DOHH2 (cell line): ENCODE data around the gene TNFAIP2.

ENCODE experiments used
- H3F3A ChIP-seq: fragments of 200-600 bp; sonication (generic), shearing (Covaris generic); 2 replicates; pipeline ENCODE4 v1.6.0; 2016; ENCODE audit warnings: antibody characterized with exemption, mild to moderate bottlenecking; ENCODE audit not compliant: control insufficient read depth, insufficient read depth
- H3K27ac ChIP-seq: fragments of 200-600 bp; sonication (generic); 2 replicates; pipeline ENCODE4 v1.5.1; 2014; ENCODE audit warnings: low read depth, mild to moderate bottlenecking, low read length, moderate library complexity
- H3K27me3 ChIP-seq: fragments of 200-600 bp; sonication (generic); 2 replicates; pipeline ENCODE4 v1.6.1; 2014; ENCODE audit warnings: mild to moderate bottlenecking, low read length, mixed read lengths; ENCODE audit not compliant: control insufficient read depth
- H3K36me3 ChIP-seq: fragments of 200-600 bp; sonication (generic); 2 replicates; pipeline ENCODE4 v1.6.1; 2014; ENCODE audit warnings: mild to moderate bottlenecking, low read length, moderate library complexity, mixed read lengths; ENCODE audit not compliant: control insufficient read depth
- H3K4me1 ChIP-seq: fragments of 200-600 bp; sonication (generic); 2 replicates; pipeline ENCODE4 v1.6.1; 2014; ENCODE audit warnings: mild to moderate bottlenecking, low read length, mixed read lengths; ENCODE audit not compliant: control insufficient read depth
- H3K4me2 ChIP-seq: fragments of 200-600 bp; sonication (generic); 2 replicates; pipeline ENCODE4 v1.6.0; 2014; ENCODE audit warnings: mild to moderate bottlenecking, low read length, moderate library complexity
- H3K4me3 ChIP-seq: fragments of 200-600 bp; sonication (generic); 2 replicates; pipeline ENCODE4 v1.5.1; 2014; ENCODE audit warnings: mild to moderate bottlenecking, low read length, mixed read lengths
- H3K79me2 ChIP-seq: fragments of 200-600 bp; sonication (generic); 2 replicates; pipeline ENCODE4 v1.6.1; 2014; ENCODE audit warnings: mild to moderate bottlenecking, low read length, mixed read lengths; ENCODE audit not compliant: control insufficient read depth
- H3K9me2 ChIP-seq: fragments of 200-600 bp; sonication (generic); replicated peaks from 2 replicates; pipeline ENCODE4 v1.6.1; 2014; ENCODE audit warnings: mild to moderate bottlenecking, low read length, mixed read lengths; ENCODE audit not compliant: control insufficient read depth
- H3K9me3 ChIP-seq: fragments of 200-600 bp; sonication (generic); 2 replicates; pipeline ENCODE4 v1.6.1; 2014; ENCODE audit warnings: antibody characterized with exemption, low read length, mixed read lengths; ENCODE audit not compliant: control insufficient read depth, insufficient read depth
- H4K20me1 ChIP-seq: fragments of 200-600 bp; sonication (generic); 2 replicates; pipeline ENCODE4 v1.6.0; 2014; ENCODE audit warnings: low read depth, mild to moderate bottlenecking, antibody characterized with exemption, low read length, moderate library complexity; ENCODE audit not compliant: control insufficient read depth, insufficient read depth
- EZH2phosphoT487 ChIP-seq: fragments of 200-600 bp; sonication (generic); IDR thresholded peaks from 2 replicates; pipeline ENCODE4 v1.6.1; 2017; ENCODE audit warnings: borderline replicate concordance, mild to moderate bottlenecking, antibody characterized with exemption, low read length, moderate library complexity, mixed read lengths
- TF ChIP-seq, protein P1 (sequence below): fragments of 200-600 bp; sonication (generic); IDR thresholded peaks from one replicate; pipeline ENCODE4 v1.5.1; 2014; ENCODE audit warnings: antibody characterized with exemption, mild to moderate bottlenecking, low read depth, low read length; ENCODE audit not compliant: poor library complexity, severe bottlenecking

Gene TNFAIP2

DNA sequence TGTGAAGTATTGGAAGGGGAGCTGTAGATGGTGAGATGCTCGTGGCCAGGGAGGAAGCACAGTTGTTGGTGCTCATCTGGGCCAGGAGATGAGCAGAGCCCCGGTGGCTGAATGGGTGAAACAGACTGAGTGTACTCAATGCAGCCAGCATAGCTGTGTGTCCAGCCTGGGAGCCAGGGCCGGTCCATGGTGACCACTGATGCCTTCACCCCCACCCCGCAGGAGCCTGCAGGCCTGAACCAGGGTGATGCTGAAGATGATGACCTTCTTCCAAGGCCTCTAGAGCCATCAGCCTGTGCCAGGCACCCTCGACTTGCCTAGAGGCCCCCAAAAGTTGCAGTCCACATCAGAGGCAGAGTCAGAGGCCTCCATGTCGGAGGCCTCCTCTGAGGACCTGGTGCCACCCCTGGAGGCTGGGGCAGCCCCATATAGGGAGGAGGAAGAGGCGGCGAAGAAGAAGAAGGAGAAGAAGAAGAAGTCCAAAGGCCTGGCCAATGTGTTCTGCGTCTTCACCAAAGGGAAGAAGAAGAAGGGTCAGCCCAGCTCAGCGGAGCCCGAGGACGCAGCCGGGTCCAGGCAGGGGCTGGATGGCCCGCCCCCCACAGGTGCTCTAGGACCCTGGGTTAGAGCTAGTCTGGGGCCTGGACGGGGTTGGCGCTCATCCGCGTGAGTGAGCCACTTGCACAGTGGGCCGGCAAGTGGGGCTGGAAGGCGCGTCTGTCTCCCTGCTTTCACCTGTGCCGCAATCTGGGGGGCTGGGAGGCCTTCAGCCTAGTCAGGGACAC lies 3.0 kb downstream of the TNFAIP2 start:
- H3K9me3 ChIP-seq = no peaks in the 10 kb centered on the region
- H3K36me3 ChIP-seq = no peaks in the 10 kb centered on the region
- H3K79me2 ChIP-seq = peaks cover 5% of the 10 kb centered on the region; the same call in 1 of the 2 replicates
- no peak overlapping the region for H3K27ac ChIP-seq
- peaks cover 7% of the 10 kb centered on the region for H3K27me3 ChIP-seq
- no peak overlapping the region for H3K4me3 ChIP-seq
- 0 out of 2 replicates have a peak, but pooled peaks cover 4% of the 10 kb centered on the region for H4K20me1 ChIP-seq
- H3F3A ChIP-seq = peaks cover 10% of the 10 kb centered on the region
- H3K4me2 ChIP-seq = no peak overlapping the region
- H3K9me2 ChIP-seq = no peaks in the 10 kb centered on the region
- H3K4me1 ChIP-seq = peaks cover 34% of the 10 kb centered on the region
- TF ChIP-seq, protein P1, sequence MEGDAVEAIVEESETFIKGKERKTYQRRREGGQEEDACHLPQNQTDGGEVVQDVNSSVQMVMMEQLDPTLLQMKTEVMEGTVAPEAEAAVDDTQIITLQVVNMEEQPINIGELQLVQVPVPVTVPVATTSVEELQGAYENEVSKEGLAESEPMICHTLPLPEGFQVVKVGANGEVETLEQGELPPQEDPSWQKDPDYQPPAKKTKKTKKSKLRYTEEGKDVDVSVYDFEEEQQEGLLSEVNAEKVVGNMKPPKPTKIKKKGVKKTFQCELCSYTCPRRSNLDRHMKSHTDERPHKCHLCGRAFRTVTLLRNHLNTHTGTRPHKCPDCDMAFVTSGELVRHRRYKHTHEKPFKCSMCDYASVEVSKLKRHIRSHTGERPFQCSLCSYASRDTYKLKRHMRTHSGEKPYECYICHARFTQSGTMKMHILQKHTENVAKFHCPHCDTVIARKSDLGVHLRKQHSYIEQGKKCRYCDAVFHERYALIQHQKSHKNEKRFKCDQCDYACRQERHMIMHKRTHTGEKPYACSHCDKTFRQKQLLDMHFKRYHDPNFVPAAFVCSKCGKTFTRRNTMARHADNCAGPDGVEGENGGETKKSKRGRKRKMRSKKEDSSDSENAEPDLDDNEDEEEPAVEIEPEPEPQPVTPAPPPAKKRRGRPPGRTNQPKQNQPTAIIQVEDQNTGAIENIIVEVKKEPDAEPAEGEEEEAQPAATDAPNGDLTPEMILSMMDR = no peak
- TF ChIP-seq EZH2phosphoT487 = no peak

DNA sequence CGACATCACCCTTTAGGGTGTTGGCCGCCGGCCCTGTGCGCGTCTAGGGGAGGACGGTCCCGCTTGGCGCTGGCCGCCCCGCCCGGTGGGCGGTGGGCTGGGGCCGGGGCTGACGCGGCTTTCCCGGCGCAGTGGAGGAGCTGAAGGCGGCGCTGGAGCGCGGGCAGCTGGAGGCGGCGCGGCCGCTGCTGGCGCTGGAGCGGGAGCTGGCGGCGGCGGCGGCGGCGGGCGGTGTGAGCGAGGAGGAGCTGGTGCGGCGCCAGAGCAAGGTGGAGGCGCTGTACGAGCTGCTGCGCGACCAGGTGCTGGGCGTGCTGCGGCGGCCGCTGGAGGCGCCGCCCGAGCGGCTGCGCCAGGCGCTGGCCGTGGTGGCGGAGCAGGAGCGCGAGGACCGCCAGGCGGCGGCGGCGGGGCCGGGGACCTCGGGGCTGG lies 3.6 kb downstream of the TNFAIP2 start:
- Histone ChIP-seq H3K27ac (no peak overlapping the region), H3K79me2 (peaks cover 5% of the 10 kb centered on the region; the same call in 1 of the 2 replicates), H3F3A (peaks cover 6% of the 10 kb centered on the region; the same call in 1 of the 2 replicates), H3K9me2 (no peaks in the 10 kb centered on the region), H3K4me2 (no peak overlapping the region), H3K9me3 (no peaks in the 10 kb centered on the region), H3K27me3 (peaks cover 7% of the 10 kb centered on the region), H3K4me3 (no peak overlapping the region), H4K20me1 (0 out of 2 replicates have a peak, but pooled peaks cover 4% of the 10 kb centered on the region), H3K4me1 (peaks cover 28% of the 10 kb centered on the region), H3K36me3 (no peaks in the 10 kb centered on the region)
- no peak for TF ChIP-seq EZH2phosphoT487
- TF ChIP-seq, protein P1 = no peak

DNA sequence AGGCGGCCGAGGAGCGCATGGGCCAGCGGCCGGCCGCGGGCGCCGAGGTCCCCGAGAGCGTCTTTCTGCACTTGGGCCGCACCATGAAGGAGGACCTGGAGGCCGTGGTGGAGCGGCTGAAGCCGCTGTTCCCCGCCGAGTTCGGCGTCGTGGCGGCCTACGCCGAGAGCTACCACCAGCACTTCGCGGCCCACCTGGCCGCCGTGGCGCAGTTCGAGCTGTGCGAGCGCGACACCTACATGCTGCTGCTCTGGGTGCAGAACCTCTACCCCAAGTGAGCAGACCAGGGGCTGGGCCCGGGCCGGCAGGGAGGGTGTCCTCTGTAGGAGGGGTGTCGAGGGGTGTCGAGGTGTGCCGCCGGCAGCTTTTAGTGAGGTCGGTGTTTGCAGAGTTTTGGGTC lies 4.1 kb downstream of the TNFAIP2 start:
- no peak overlapping the region for H3K27ac ChIP-seq
- peaks cover 26% of the 10 kb centered on the region for H3K4me1 ChIP-seq
- H3K79me2 ChIP-seq = peaks cover 5% of the 10 kb centered on the region; the same call in 1 of the 2 replicates
- no peaks in the 10 kb centered on the region for H3K9me3 ChIP-seq
- no peak overlapping the region for H3K4me2 ChIP-seq
- TF ChIP-seq, protein P1 = no peak
- TF ChIP-seq EZH2phosphoT487 = no peak
- H3F3A ChIP-seq = peaks cover 4% of the 10 kb centered on the region; the same call in 1 of the 2 replicates
- H3K4me3 ChIP-seq = no peak overlapping the region
- H3K27me3 ChIP-seq = peaks cover 7% of the 10 kb centered on the region
- no peaks in the 10 kb centered on the region for H3K36me3 ChIP-seq
- H3K9me2 ChIP-seq = no peaks in the 10 kb centered on the region
- H4K20me1 ChIP-seq = 0 out of 2 replicates have a peak, but pooled peaks cover 4% of the 10 kb centered on the region
